ENCODE data around the gene SSR1.

DNA sequence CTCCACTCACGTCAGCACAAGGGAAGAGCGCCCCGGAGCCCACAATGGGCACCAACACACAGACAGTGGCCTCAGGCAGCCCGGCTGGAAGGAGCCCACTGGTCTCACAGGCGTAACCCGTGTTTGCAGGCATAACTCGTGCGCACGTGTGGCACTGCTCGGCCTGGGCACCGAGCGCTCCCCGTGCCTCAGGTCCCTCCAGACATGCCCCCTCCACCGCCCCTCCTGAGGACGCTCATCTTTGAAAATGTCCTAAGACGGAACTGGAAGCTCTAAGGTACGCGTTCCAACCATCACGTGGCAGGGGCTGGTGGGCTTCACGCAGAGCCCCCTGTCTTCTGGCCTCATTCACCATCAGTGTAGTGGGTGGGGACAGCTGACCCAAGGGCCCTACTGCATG lies 44.6 kb downstream of the SSR1 start:
- TF ChIP-seq CTCF (IDR thresholded peaks at IDR 0.05; ENCODE audit: insufficient read depth, low read length) (no peak), POLR2AphosphoS5 (IDR thresholded peaks at IDR 0.05; ENCODE audit: low read depth) (no peak), SPI1 (IDR thresholded peaks at IDR 0.05; ENCODE audit: borderline replicate concordance, low read depth) (no peak)
- TF ChIP-seq, protein P1, sequence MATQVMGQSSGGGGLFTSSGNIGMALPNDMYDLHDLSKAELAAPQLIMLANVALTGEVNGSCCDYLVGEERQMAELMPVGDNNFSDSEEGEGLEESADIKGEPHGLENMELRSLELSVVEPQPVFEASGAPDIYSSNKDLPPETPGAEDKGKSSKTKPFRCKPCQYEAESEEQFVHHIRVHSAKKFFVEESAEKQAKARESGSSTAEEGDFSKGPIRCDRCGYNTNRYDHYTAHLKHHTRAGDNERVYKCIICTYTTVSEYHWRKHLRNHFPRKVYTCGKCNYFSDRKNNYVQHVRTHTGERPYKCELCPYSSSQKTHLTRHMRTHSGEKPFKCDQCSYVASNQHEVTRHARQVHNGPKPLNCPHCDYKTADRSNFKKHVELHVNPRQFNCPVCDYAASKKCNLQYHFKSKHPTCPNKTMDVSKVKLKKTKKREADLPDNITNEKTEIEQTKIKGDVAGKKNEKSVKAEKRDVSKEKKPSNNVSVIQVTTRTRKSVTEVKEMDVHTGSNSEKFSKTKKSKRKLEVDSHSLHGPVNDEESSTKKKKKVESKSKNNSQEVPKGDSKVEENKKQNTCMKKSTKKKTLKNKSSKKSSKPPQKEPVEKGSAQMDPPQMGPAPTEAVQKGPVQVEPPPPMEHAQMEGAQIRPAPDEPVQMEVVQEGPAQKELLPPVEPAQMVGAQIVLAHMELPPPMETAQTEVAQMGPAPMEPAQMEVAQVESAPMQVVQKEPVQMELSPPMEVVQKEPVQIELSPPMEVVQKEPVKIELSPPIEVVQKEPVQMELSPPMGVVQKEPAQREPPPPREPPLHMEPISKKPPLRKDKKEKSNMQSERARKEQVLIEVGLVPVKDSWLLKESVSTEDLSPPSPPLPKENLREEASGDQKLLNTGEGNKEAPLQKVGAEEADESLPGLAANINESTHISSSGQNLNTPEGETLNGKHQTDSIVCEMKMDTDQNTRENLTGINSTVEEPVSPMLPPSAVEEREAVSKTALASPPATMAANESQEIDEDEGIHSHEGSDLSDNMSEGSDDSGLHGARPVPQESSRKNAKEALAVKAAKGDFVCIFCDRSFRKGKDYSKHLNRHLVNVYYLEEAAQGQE (IDR thresholded peaks at IDR 0.05; ENCODE audit: insufficient replicate concordance, low read depth) = no peak

Measured in HL-60 (cell line).